Peyer's patch (tissue), 4 donors: ENCODE data around the gene SOX11. TPM values are rescaled to one million over a fixed set of nuclear protein-coding genes. Genes with fewer than 3 reads are reported as not detected.
"Not testable (repeated sequence)": the region's sequence is repeated elsewhere in the genome, so short reads cannot be mapped to it uniquely, and the experiment has no call there.

Experiments used
- DNase-seq, 3 donors: peaks; one replicate each; pipeline ENCODE4 v3.0.0-alpha.2; 2017 to 2019
- H3K27ac ChIP-seq, 4 donors: fragments of 200-600 bp; sonication (generic); one replicate each; pipeline ENCODE4 v1.5.1; 2016 to 2019
- H3K27me3 ChIP-seq, 2 donors: fragments of 200-600 bp; sonication (generic); one replicate each; pipeline ENCODE4 v1.5.1; 2019
- H3K36me3 ChIP-seq, 3 donors: fragments of 200-600 bp; sonication (generic); one replicate each; pipeline ENCODE4 v1.5.1; 2016 to 2019
- H3K4me1 ChIP-seq, 4 donors: fragments of 200-600 bp; sonication (generic); one replicate each; pipeline ENCODE4 v1.5.1; 2016 to 2019
- H3K4me3 ChIP-seq, 4 donors: fragments of 200-600 bp; sonication (generic); 1 replicate in 3 of 4; 2 replicates in 1 of 4; pipeline ENCODE4 v1.5.1; 2016 to 2019; ENCODE audit warnings: mild to moderate bottlenecking in 1 of 4
- H3K9me3 ChIP-seq, 4 donors: fragments of 200-600 bp; sonication (generic); one replicate each; pipeline ENCODE4 v1.5.1; 2016 to 2019; ENCODE audit warnings: mild to moderate bottlenecking in 1 of 4
- CTCF ChIP-seq, 6 experiments: fragments of 450-650 bp in 4 of 6; fragments of 200-600 bp in 2 of 6; sonication (generic) in 1 of 6; IDR thresholded peaks; one replicate each; pipeline ENCODE4 v1.5.1; 2017 to 2019; ENCODE audit warnings: antibody characterized with exemption in 6 of 6, mild to moderate bottlenecking in 3 of 6, moderate library complexity in 1 of 6
- POLR2A ChIP-seq, 2 donors: fragments of 450-650 bp; IDR thresholded peaks; one replicate each; pipeline ENCODE4 v1.5.1; 2017; ENCODE audit warnings: antibody characterized with exemption in 2 of 2, mild to moderate bottlenecking in 2 of 2, moderate library complexity in 2 of 2
- total RNA-seq, 4 donors: library from RNA; depleted of rRNA; stranded (reverse); fragments of >200 nt; gene quantifications; one replicate each; pipeline ENCODE4 v1.1.0, GENCODE V29; 2016

The SOX11 gene
- total RNA-seq, 4 donors from 2014 or later, result not detected

- H3K4me3 ChIP-seq, result no peak overlapping the region
- H3K36me3 ChIP-seq, result no peaks in the 10 kb centered on the region
- no peaks in the 10 kb centered on the region for H3K27me3 ChIP-seq
- no peaks in the 10 kb centered on the region for H3K9me3 ChIP-seq
- H3K27ac ChIP-seq, result no peak overlapping the region
- TF ChIP-seq CTCF (IDR thresholded peaks at IDR 0.05) (no peak), POLR2A (IDR thresholded peaks at IDR 0.05) (no peak)
- no peaks in the 10 kb centered on the region for H3K4me1 ChIP-seq
- DNase-seq, result no peak
Observed at GRCh38 chr2:5665066-5665465, 27.1 kb upstream of the SOX11 start.

- H3K4me3 ChIP-seq, result no peak overlapping the region
- TF ChIP-seq CTCF (IDR thresholded peaks at IDR 0.05) (no peak), POLR2A (IDR thresholded peaks at IDR 0.05) (no peak)
- no peak overlapping the region for H3K27ac ChIP-seq
- H3K27me3 ChIP-seq, result no peaks in the 10 kb centered on the region
- no peak for DNase-seq
- H3K4me1 ChIP-seq, result no peaks in the 10 kb centered on the region
- H3K36me3 ChIP-seq, result no peaks in the 10 kb centered on the region
- no peaks in the 10 kb centered on the region for H3K9me3 ChIP-seq
Observed at GRCh38 chr2:5666798-5667197, 25.4 kb upstream of the SOX11 start.

GRCh38 chr2:5667655-5668054 lies 24.5 kb upstream of the SOX11 start:
- H3K36me3 ChIP-seq, H3K4me3 ChIP-seq, H3K27ac ChIP-seq, DNase-seq, H3K9me3 ChIP-seq, H3K27me3 ChIP-seq, H3K4me1 ChIP-seq: not testable (repeated sequence)

GRCh38 chr2:5668682-5669250 lies 23.4 kb upstream of the SOX11 start:
- no peak overlapping the region for H3K27ac ChIP-seq
- no peak for DNase-seq
- no peak overlapping the region for H3K4me3 ChIP-seq
- no peaks in the 10 kb centered on the region for H3K36me3 ChIP-seq
- H3K9me3 ChIP-seq, result no peaks in the 10 kb centered on the region
- no peaks in the 10 kb centered on the region for H3K4me1 ChIP-seq
- no peaks in the 10 kb centered on the region for H3K27me3 ChIP-seq
- no peak for TF ChIP-seq POLR2A (IDR thresholded peaks at IDR 0.05)
- no peak for TF ChIP-seq CTCF (IDR thresholded peaks at IDR 0.05)

- H3K27me3 ChIP-seq, result no peaks in the 10 kb centered on the region
- no peak overlapping the region for H3K4me3 ChIP-seq
- H3K4me1 ChIP-seq, result no peaks in the 10 kb centered on the region
- H3K36me3 ChIP-seq, result no peaks in the 10 kb centered on the region
- no peak overlapping the region for H3K27ac ChIP-seq
- TF ChIP-seq CTCF (IDR thresholded peaks at IDR 0.05) (no peak), POLR2A (IDR thresholded peaks at IDR 0.05) (no peak)
- no peak for DNase-seq
- no peaks in the 10 kb centered on the region for H3K9me3 ChIP-seq
Observed at GRCh38 chr2:5672749-5673144, 19.4 kb upstream of the SOX11 start.

- Histone ChIP-seq H3K4me1 (no peaks in the 10 kb centered on the region), H3K9me3 (no peaks in the 10 kb centered on the region), H3K36me3 (no peaks in the 10 kb centered on the region), H3K27me3 (no peaks in the 10 kb centered on the region), H3K4me3 (peak overlapping the region in 1 of 4 donors; percentile 6), H3K27ac (no peak overlapping the region)
- no peak for DNase-seq
- no peak for TF ChIP-seq POLR2A (IDR thresholded peaks at IDR 0.05)
- no peak for TF ChIP-seq CTCF (IDR thresholded peaks at IDR 0.05)
Observed at GRCh38 chr2:5673145-5674025, 18.8 kb upstream of the SOX11 start.
